ENCODE measurements around the gene IMP3.

IMP3 gene

DNA sequence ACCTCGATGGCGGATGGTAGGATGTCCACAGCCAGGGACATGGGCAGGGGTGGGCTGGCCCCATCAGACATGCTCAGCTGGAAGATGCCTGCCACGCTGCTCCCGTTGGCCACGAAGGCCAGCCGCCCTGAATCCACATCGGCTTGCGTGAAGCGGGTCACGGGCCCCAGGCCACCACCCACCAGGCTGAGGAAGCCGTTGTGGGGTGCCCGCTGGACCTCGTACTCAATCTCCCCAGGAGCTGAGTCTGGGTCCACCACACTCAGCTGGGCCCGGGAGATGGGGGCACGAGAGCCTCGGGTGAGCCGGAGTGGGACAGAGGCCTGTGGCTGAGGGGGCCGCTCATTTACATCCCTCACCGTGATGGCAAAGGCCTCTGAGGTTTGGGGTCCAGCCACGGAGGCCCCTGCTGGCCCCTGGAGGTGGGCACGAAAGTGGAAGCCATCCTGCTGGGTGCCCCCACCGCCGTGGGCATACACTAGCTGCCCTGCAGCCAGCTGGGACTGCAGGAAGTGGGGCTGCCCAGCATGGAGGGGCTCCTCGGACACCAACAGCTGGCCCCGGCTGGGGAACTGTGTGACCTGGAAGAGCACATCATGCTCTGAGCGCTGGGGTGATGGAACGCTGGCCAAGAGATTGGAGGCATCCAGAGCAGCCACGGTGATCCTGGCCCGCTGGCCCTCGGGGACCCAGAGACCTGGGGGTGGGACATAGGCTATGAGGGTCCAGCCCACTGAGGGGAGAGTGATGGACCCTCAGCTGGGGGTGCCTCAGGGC, 36.9 kb upstream of the IMP3 start:
- no peak for TF ChIP-seq CTCF (IDR thresholded peaks at IDR 0.05; ENCODE audit: extremely low read depth, missing control alignments)
- DNase-seq (ENCODE audit: low spot score): no peak

DNA sequence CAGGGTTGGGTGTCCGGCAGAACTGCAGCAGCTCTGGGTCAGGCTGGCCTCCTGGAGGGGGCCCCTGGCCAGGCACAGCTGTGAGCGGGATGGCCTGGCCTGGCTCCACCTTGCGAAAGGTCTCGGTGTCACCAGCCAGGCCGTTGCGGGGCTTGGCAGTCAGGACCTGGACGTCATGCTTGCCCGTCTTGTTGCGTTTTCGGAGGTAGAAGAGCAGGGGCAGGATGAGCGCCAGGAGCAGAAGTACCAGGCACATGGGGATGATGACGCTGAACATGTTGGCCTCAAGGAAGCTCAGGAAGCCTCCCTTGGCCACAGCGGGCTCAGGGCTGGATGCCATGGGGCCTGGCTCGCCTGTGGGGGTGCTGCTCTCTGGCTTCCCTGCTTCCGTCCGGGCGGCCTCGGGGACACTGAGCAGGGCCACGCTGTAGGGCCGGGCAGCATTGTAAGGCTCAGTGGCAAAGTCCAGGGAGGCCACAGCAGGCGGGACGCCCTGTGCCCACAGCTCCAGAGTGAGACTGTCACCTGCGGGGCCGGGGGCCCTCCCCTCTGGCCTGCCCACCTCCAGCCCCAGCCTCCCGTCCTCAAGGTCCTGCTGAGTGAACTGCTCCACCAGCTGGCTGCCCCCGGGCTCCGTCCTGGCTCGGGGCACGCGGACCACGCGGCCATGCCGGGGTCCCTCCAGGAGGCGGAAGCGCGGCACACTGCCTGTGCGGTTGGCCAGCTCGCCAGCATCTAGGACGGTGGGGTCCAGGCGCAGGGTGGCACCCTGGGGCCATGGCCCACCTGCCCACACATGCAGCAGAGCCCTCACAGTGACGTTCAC, 35.8 kb upstream of the IMP3 start:
- no peak for DNase-seq (ENCODE audit: low spot score)
- no peak for TF ChIP-seq CTCF (IDR thresholded peaks at IDR 0.05; ENCODE audit: extremely low read depth, missing control alignments)

GRCh38 chr15:75674366-75674765, 34.3 kb upstream of the IMP3 start:
- no peak for DNase-seq (ENCODE audit: low spot score)

DNA sequence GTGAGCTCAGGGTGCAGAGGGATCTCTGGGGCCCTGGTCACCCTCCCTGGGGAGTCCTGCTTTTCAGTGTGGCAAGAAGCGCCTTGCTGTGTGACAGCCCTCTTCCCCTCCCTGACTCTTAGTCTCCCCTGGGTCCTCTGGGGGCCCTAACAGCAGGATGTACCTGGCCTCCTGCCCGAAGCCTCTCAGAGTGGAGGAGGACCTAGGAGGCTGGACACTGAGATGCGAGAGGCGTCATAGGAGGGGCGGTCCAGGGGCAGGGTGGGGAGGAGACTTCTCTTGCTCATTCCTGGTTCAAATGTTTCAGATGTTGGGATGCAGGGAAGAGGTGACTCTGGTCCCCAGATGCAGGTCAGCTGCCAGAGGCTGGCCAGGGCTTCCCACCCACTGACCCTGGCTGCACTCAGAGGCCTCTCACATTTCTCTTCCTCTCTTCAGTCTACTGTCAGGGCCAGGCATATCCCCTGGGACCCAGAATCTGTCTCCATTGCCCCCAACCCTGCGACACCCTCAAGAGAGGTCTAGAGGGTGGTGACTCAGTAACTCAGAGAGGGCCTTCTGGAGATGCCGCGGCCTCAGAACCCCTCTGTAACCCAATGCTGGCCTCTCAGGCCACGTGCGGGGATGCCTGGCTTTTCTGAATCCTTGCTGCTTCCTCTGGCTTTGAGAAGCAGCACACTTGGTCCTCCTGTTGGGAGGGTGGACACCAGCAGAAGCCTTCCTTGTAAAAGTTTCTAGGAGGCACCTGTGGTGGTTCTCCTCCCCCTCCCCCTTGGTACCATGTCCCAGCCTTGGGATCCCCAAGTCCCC, 33.6 kb upstream of the IMP3 start:
- no peak for DNase-seq (ENCODE audit: low spot score)
- TF ChIP-seq CTCF (IDR thresholded peaks at IDR 0.05; ENCODE audit: extremely low read depth, missing control alignments): no peak

More at GRCh38 chr15:75674366-75674765, 34.3 kb upstream of the IMP3 start:
- TF ChIP-seq CTCF (IDR thresholded peaks at IDR 0.05; ENCODE audit: extremely low read depth, missing control alignments): no peak

GRCh38 chr15:75672646-75673425, 32.8 kb upstream of the IMP3 start:
- DNase-seq (ENCODE audit: low spot score): no peak
- TF ChIP-seq CTCF (IDR thresholded peaks at IDR 0.05; ENCODE audit: extremely low read depth, missing control alignments): no peak

DNA sequence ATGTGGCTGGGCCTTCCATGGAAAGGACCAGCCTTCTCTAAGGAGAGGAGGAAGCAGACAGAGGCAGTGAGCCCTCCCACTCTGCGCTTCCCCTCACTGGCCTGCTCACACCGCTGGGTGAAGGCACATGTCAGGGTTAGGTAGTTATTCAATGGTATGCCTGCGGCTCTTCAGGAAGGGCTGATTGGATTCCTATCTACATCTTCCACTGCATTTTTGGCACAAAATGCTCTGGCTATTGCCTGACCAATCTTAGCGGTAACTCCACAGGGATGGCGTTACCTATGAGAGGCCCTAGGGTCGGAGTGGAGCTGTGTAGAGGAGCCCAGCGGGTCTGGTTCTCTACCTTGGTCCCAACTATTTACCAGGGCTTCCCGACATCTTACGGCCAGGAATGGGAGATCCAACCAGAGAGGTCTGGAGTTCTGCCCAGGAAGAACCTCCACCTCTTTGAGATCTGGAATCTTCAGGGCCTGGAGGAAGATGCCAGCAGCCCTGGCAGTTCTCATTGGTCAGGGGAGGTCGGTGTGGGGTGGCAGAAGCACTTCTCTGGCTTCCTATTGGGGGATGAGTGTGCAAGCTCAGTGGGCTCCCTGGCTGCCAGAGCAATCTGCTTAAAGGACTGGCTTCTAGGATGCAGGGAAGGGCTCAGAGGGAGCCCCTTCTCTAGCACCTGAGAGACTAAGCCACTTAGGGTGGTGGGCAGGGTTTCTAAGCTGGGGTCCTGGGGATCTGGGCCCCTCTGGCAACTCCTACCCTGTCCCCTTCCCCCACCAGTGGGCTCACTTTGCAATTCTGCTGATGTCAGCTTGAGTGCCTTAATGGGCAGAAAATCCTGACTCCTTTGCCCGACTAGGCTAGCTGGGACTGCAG, 31.9 kb upstream of the IMP3 start:
- TF ChIP-seq CTCF (IDR thresholded peaks at IDR 0.05; ENCODE audit: extremely low read depth, missing control alignments): no peak
- DNase-seq (ENCODE audit: low spot score): no peak

All from GM20000 (cell line).